CD4-positive, alpha-beta T cell (primary cell): ENCODE measurements around the gene B3GALT6. TPM values are rescaled to one million over a fixed set of nuclear protein-coding genes. Genes with fewer than 3 reads are reported as not detected.

Experiments used
- ATAC-seq: fragments of 200-7000 bp; cut with Tn5 transposase; one replicate; pipeline ENCODE4 v1.10.0; 2022; ENCODE audit warnings: mild to moderate bottlenecking; ENCODE audit not compliant: poor library complexity
- CTCF ChIA-PET: fragments of 350-600 bp; sonication (Branson Sonifier 250); formaldehyde crosslinking; loops from one replicate; lab custom pipeline; 2021; ENCODE audit warnings: antibody characterized with exemption, inconsistent platforms; lab: Charles Lee
- POLR2A ChIA-PET: fragments of 350-600 bp; sonication (Branson Sonifier 250); formaldehyde crosslinking; loops from one replicate; lab custom pipeline; 2021; ENCODE audit warnings: antibody characterized with exemption, inconsistent platforms; lab: Charles Lee
- DNase-seq, 14 experiments: peaks; one replicate each; pipeline ENCODE4 v3.0.0-alpha.2; 2013 to 2020; ENCODE audit warnings: mixed read lengths in 2 of 14
- H3K27ac ChIP-seq, 2 donors: one replicate each; pipeline versions ENCODE4 v1.5.1 to v1.7.0; 2013; ENCODE audit warnings: low read length in 2 of 2, low read depth in 1 of 2, mild to moderate bottlenecking in 1 of 2
- H3K27me3 ChIP-seq, 2 experiments: 1 replicate in 1 of 2; 2 replicates in 1 of 2; pipeline versions ENCODE4 v1.6.1 to v1.7.0; 2013; ENCODE audit warnings: low read length in 2 of 2, control low read depth in 1 of 2, mild to moderate bottlenecking in 1 of 2, moderate library complexity in 1 of 2; ENCODE audit not compliant: insufficient read depth in 2 of 2, control insufficient read depth in 1 of 2
- H3K36me3 ChIP-seq: one replicate; pipeline ENCODE4 v1.6.1; 2013; ENCODE audit warnings: low read length, control low read depth; ENCODE audit not compliant: insufficient read depth
- H3K4me1 ChIP-seq: one replicate; pipeline ENCODE4 v1.6.1; 2013; ENCODE audit warnings: low read length, control low read depth; ENCODE audit not compliant: insufficient read depth
- H3K4me3 ChIP-seq: one replicate; pipeline ENCODE4 v1.5.1; 2013; ENCODE audit warnings: mild to moderate bottlenecking, low read length, moderate library complexity
- H3K9me3 ChIP-seq, 2 experiments: 1 replicate in 1 of 2; 2 replicates in 1 of 2; pipeline versions ENCODE4 v1.6.1 to v1.7.0; 2013; ENCODE audit warnings: low read length in 2 of 2, mild to moderate bottlenecking in 2 of 2, control low read depth in 1 of 2, moderate library complexity in 1 of 2; ENCODE audit not compliant: control insufficient read depth in 1 of 2, insufficient read depth in 1 of 2
- H3K27ac Mint-ChIP-seq: one replicate; pipeline ENCODE4 v1.8.0; 2020; ENCODE audit warnings: mixed read lengths
- H3K27me3 Mint-ChIP-seq: one replicate; pipeline ENCODE4 v1.8.0; 2021; ENCODE audit warnings: mixed read lengths
- H3K36me3 Mint-ChIP-seq: one replicate; pipeline ENCODE4 v1.8.0; 2021; ENCODE audit warnings: low read depth, mixed read lengths
- H3K4me1 Mint-ChIP-seq: one replicate; pipeline ENCODE4 v1.8.0; 2021; ENCODE audit warnings: low read depth, mixed read lengths
- H3K4me3 Mint-ChIP-seq: one replicate; pipeline ENCODE4 v1.8.0; 2020; ENCODE audit warnings: mild to moderate bottlenecking, mixed read lengths
- H3K9me3 Mint-ChIP-seq: one replicate; pipeline ENCODE4 v1.8.0; 2020; ENCODE audit warnings: mixed read lengths
- CTCF ChIP-seq: fragments of 200-600 bp; IDR thresholded peaks from one replicate; pipeline ENCODE4 v1.8.0; 2022; ENCODE audit warnings: antibody characterized with exemption, mild to moderate bottlenecking
- intact Hi-C, 2 experiments: fragments of 100-400 bp; cut with DNase I in 1 of 2; cut with micrococcal nuclease in 1 of 2; formaldehyde crosslinking; loops; one replicate each; pipeline versions ENCODE4 v1.15.1 to v1.9.0; 2023 to 2025; cut with DNase I, micrococcal nuclease
- polyA plus RNA-seq, 2 donors: library from polyadenylated mRNA; unstranded; fragments of 120-200 nt; gene quantifications; one replicate each; pipeline ENCODE4 v1.2.1, GENCODE V29; 2013
- total RNA-seq, 174 experiments: library from RNA in 2 of 174; stranded (reverse) in 2 of 174; gene quantifications; one replicate each; pipeline ENCODE4 v1.2.3 and lab custom pipeline; 2021 to 2026

The B3GALT6 gene
- 1 to 10 TPM; 4.9 to 5.1 TPM for total RNA-seq
- polyA plus RNA-seq (2013, experiment 1 of 2) = 14.6 TPM
- polyA plus RNA-seq (2013, experiment 2 of 2) = 9.2 TPM
- 11.8 to 97.3 (median 32.3) reads per million in 172 experiments for total RNA-seq (lab: John Stamatoyannopoulos, UW)

DNA sequence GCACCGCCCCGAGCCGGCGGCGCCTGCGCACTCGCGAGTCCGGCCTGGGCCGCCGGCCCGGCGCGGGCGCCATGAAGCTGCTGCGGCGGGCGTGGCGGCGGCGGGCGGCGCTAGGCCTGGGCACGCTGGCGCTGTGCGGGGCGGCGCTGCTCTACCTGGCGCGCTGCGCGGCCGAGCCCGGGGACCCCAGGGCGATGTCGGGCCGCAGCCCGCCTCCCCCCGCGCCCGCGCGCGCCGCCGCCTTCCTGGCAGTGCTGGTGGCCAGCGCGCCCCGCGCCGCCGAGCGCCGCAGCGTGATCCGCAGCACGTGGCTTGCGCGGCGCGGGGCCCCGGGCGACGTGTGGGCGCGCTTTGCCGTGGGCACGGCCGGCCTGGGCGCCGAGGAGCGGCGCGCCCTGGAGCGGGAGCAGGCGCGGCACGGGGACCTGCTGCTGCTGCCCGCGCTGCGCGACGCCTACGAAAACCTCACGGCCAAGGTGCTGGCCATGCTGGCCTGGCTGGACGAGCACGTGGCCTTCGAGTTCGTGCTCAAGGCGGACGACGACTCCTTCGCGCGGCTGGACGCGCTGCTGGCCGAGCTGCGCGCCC lies at the start of gene B3GALT6:
TSS of gene B3GALT6 (plus strand) at position 30 of the 588 bp plus-strand sequence. CDS start at position 72, 42 bp downstream.
- DNase-seq (no peak), ATAC-seq (no peak)
- Mint-ChIP-seq H3K4me1 (peaks cover 23% of the 10 kb centered on the region), H3K27ac (peak within 1 kb of the TSS; percentile 90), H3K9me3 (no peaks in the 10 kb centered on the region), H3K27me3 (no peaks in the 10 kb centered on the region), H3K36me3 (peaks cover 35% of the 10 kb centered on the region), H3K4me3 (peak within 1 kb of the TSS; percentile 96)
- Histone ChIP-seq H3K36me3 (peaks cover 30% of the 10 kb centered on the region), H3K27me3 (no peaks in the 10 kb centered on the region), H3K27ac (peak within 1 kb of the TSS; percentile 44 to 87), H3K4me1 (peaks cover 60% of the 10 kb centered on the region), H3K9me3 (no peaks in the 10 kb centered on the region), H3K4me3 (peak within 1 kb of the TSS; percentile 88)
- no peak for TF ChIP-seq CTCF
- intact Hi-C loops = loop anchor here in 1 of 2 experiments (1.0 kb wide), 2 partner anchors 116 to 175 kb away; partner anchors contain the start of genes C1orf159 and MRPL20
- ChIA-PET POLR2A (interaction anchor here (0.6 to 2.5 kb wide), 3 partner anchors 25 to 266 kb away, joined by 3 to 9 read pairs (median 7); partner anchors contain the start of genes PLEKHN1 and TTLL10), CTCF (interaction anchor here (2.3 kb wide), 1 partner anchor 110 kb away, joined by 8 read pairs; no protein-coding TSS in a partner anchor)

- Mint-ChIP-seq H3K36me3 (no peaks in the 10 kb centered on the region), H3K9me3 (no peaks in the 10 kb centered on the region), H3K4me1 (peaks cover 4% of the 10 kb centered on the region), H3K27me3 (peaks cover 10% of the 10 kb centered on the region), H3K4me3 (no peak overlapping the region), H3K27ac (no peak overlapping the region)
- no peak overlapping the region for H3K4me3 ChIP-seq
- H3K27me3 ChIP-seq = peaks cover 0 to 4% of the 10 kb centered on the region in 2 experiments
- no peaks in the 10 kb centered on the region for H3K9me3 ChIP-seq
- peak in 1 of 14 experiments; percentile 5 for DNase-seq
- H3K27ac ChIP-seq = no peak overlapping the region
- no peak for TF ChIP-seq CTCF
- H3K36me3 ChIP-seq = no peaks in the 10 kb centered on the region
- ChIA-PET POLR2A (no interaction called here), CTCF (no interaction called here)
- ATAC-seq = no peak
- intact Hi-C loops = no loop called here
- H3K4me1 ChIP-seq = peaks cover 15% of the 10 kb centered on the region
These were observed 49.4 kb upstream of the B3GALT6 start for GRCh38 chr1:1182491-1183220.

- Histone ChIP-seq H3K4me1 (peaks cover 15% of the 10 kb centered on the region), H3K27me3 (peaks cover 0 to 4% of the 10 kb centered on the region in 2 experiments), H3K9me3 (no peaks in the 10 kb centered on the region), H3K4me3 (no peak overlapping the region), H3K27ac (no peak overlapping the region), H3K36me3 (no peaks in the 10 kb centered on the region)
- peaks cover 10% of the 10 kb centered on the region for H3K27me3 Mint-ChIP-seq
- ChIA-PET CTCF (no interaction called here), POLR2A (no interaction called here)
- peak in 1 of 14 experiments; percentile 1 for DNase-seq
- H3K36me3 Mint-ChIP-seq = no peaks in the 10 kb centered on the region
- intact Hi-C loops = no loop called here
- H3K9me3 Mint-ChIP-seq = no peaks in the 10 kb centered on the region
- H3K27ac Mint-ChIP-seq = no peak overlapping the region
- H3K4me1 Mint-ChIP-seq = peaks cover 4% of the 10 kb centered on the region
- no peak for ATAC-seq
- no peak for TF ChIP-seq CTCF
- no peak overlapping the region for H3K4me3 Mint-ChIP-seq
These were observed 48.8 kb upstream of the B3GALT6 start for GRCh38 chr1:1183221-1183747.
